Heart right ventricle (tissue), 16 donors: ENCODE data around the gene KIAA1328. TPM values are rescaled to one million over a fixed set of nuclear protein-coding genes. Genes with fewer than 3 reads are reported as not detected.

ENCODE experiments used
- ATAC-seq, 8 donors: fragments of 200-7000 bp; cut with Tn5 transposase; one replicate each; pipeline ENCODE4 v1.9.1; 2020; ENCODE audit warnings: mild to moderate bottlenecking in 8 of 8, moderate library complexity in 8 of 8, moderate number of reproducible peaks in 1 of 8
- DNase-seq, 2 donors: peaks; one replicate each; pipeline ENCODE4 v3.0.0-alpha.2; 2020
- H3K27ac ChIP-seq, 10 donors: fragments of 200-600 bp; sonication (generic) in 2 of 10; one replicate each; pipeline versions ENCODE4 v1.5.0 to v1.8.0; 2020 to 2022; ENCODE audit warnings: mild to moderate bottlenecking in 3 of 10
- H3K27me3 ChIP-seq, 7 donors: fragments of 200-600 bp; one replicate each; pipeline ENCODE4 v1.8.0; 2021 to 2022; ENCODE audit warnings: mild to moderate bottlenecking in 2 of 7
- H3K36me3 ChIP-seq, 9 donors: fragments of 200-600 bp; sonication (generic) in 1 of 9; one replicate each; pipeline versions ENCODE4 v1.5.0 to v1.8.0; 2020 to 2022; ENCODE audit warnings: mild to moderate bottlenecking in 2 of 9
- H3K4me1 ChIP-seq, 9 donors: fragments of 200-600 bp; sonication (generic) in 1 of 9; one replicate each; pipeline versions ENCODE4 v1.5.0 to v1.8.0; 2020 to 2022; ENCODE audit warnings: mild to moderate bottlenecking in 4 of 9
- H3K4me3 ChIP-seq, 10 donors: fragments of 200-600 bp; sonication (generic) in 2 of 10; one replicate each; pipeline versions ENCODE4 v1.5.0 to v1.8.0; 2020 to 2022; ENCODE audit warnings: mild to moderate bottlenecking in 7 of 10, moderate library complexity in 2 of 10
- H3K9me3 ChIP-seq, 11 donors: fragments of 200-600 bp in 10 of 11; sonication (generic) in 2 of 11; one replicate each; pipeline versions ENCODE4 v1.5.0 to v1.8.0; 2013 to 2022; ENCODE audit warnings: mild to moderate bottlenecking in 2 of 11, control low read depth in 1 of 11, moderate library complexity in 1 of 11
- WGBS, 2 donors: extraction: QIAGEN DNeasy Blood & Tissue Kit; methylation state at CpG; one replicate each; pipeline ENCODE4 v1.1.7; 2013; ENCODE audit warnings: inconsistent platforms in 1 of 2; 5-methylcytosine and 5-hydroxymethylcytosine counted together
- intact Hi-C, 10 donors: fragments of 100-400 bp; cut with DNase I; formaldehyde crosslinking; loops; one replicate each; pipeline versions ENCODE4 v1.11.1 to v1.14.2; 2022
- polyA plus RNA-seq, 2 donors: library from polyadenylated mRNA; stranded (reverse); fragments of 200-250 nt; gene quantifications; one replicate each; pipeline ENCODE4 v1.2.3, GENCODE V29; 2013
- total RNA-seq, 10 donors: library from RNA; stranded (reverse); fragmentation: NEBNext Ultra II Directional in 3 of 10; extraction: Animal tissue kit (Norgen Biotek cat#: 25700) in 3 of 10; gene quantifications; one replicate each; pipeline versions ENCODE4 v1.2.1 to v1.2.4, GENCODE V29; 2021 to 2023
- TF ChIP-seq, protein P1 (sequence below), 9 donors: fragments of 200-600 bp; sonication (generic) in 2 of 9; IDR thresholded peaks; one replicate each; pipeline versions ENCODE4 v1.5.0 to v1.8.0; 2021 to 2022; ENCODE audit warnings: antibody characterized with exemption in 9 of 9, mild to moderate bottlenecking in 5 of 9, moderate library complexity in 1 of 9
- donor health status: Arrhythmogenic right ventricular cardiomyopathy.
- donor health status: ischemic (EF 13 %, LVEDD 7.1; RV severe dilation, severe dysfunction).
- donor health status: healthy with polysubstance abuse.
- donor health status: DM: no; HTN: yes; CAD: no.
- donor health status: DM: no; HTN: no; CAD: no.
- donor health status: ischemic (EF 25% LVEDD 6.9; RV normal size, moderate dysfunction).
- donor health status: ischemic (EF 25% LVEDD 5.7; RV mildly dilated, moderate dysfunction).
- donor health status: healthy.
- donor health status: DM: yes; HTN: yes; CAD: no.
- donor health status: Ischemic cardiomyopathy.
- donor health status: ischemic (EF 35%, LVEDD 5.7; RV mildly dilated, moderate dysfunction).
- donor health status: nonischemic (EF 11% LVEDD 7.7; RV severe dilation, severe dysfunction).
- donor health status: DM: yes; HTN: yes; CAD: no.
- donor health status: PGD.
- donor health status: ischemic (EF 29% LVEDD 5.4; RV normal size, mild dysfunction).
- donor health status: nonischemic (EF 23%, LVEDD 6.1; RV moderate dilation, normal function).

Gene KIAA1328
- total and polyA plus RNA-seq, 12 donors = 1.9 to 6.3 (median 5.1) TPM

DNA sequence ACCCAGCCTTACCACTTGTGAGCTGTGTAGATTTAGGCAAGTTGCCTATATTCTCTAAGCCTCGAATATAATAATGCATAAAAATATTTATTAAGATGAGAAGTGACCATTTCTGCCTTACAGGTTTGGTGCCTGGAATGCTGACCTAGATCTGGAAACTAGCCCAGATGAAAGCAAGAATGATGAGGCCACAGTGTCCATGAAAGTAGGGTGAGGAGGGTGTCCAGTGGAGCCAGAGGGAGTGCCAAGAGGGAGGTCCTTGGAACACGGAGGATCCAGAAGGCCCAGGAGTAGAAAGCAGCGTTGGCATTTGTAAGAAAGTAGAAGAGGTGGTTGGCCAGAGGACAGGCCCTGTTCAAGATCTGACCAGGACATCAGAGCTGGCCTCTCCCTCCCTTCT lies 402.3 kb downstream of the KIAA1328 start:
- intact Hi-C loops = no loop called here
- DNase-seq (no peak), ATAC-seq (peak in 1 of 8 donors; percentile 21)
- WGBS, 2 donors = 52 to 62% methylated on average over 3 of the region's 3 CpGs
- no peak overlapping the region for H3K27ac ChIP-seq
- no peaks in the 10 kb centered on the region for H3K36me3 ChIP-seq
- H3K4me3 ChIP-seq = no peak overlapping the region
- H3K27me3 ChIP-seq = no peaks in the 10 kb centered on the region
- peaks cover 0 to 8% (median 0%) of the 10 kb centered on the region in 9 donors for H3K4me1 ChIP-seq
- peaks cover 0 to 4% (median 0%) of the 10 kb centered on the region in 11 donors for H3K9me3 ChIP-seq
- TF ChIP-seq, protein P1, sequence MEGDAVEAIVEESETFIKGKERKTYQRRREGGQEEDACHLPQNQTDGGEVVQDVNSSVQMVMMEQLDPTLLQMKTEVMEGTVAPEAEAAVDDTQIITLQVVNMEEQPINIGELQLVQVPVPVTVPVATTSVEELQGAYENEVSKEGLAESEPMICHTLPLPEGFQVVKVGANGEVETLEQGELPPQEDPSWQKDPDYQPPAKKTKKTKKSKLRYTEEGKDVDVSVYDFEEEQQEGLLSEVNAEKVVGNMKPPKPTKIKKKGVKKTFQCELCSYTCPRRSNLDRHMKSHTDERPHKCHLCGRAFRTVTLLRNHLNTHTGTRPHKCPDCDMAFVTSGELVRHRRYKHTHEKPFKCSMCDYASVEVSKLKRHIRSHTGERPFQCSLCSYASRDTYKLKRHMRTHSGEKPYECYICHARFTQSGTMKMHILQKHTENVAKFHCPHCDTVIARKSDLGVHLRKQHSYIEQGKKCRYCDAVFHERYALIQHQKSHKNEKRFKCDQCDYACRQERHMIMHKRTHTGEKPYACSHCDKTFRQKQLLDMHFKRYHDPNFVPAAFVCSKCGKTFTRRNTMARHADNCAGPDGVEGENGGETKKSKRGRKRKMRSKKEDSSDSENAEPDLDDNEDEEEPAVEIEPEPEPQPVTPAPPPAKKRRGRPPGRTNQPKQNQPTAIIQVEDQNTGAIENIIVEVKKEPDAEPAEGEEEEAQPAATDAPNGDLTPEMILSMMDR (IDR thresholded peaks at IDR 0.05) = no peak

DNA sequence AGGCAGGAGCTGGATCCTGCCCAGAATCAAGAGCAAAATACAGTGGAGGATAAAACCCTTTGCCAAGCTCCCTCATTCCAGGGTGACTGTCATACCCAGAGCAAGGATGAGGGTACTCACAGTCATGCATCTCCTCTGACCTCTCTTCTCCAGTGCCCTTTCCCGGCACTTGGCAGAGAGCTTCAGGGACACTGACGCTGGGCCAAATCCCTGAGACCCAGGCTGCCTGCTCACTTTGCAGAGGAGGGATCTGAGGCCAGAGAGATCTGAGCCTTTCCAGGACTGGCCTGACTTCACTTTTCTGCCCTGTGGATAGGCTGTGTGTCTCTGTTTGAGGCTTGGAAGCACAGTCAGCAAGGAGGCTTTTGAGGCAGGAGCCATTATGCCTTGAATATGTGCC lies 406.7 kb downstream of the KIAA1328 start:
- Histone ChIP-seq H3K36me3 (no peaks in the 10 kb centered on the region), H3K4me3 (no peak overlapping the region), H3K27me3 (peaks cover 0 to 9% (median 0%) of the 10 kb centered on the region in 7 donors), H3K4me1 (peaks cover 0 to 8% (median 0%) of the 10 kb centered on the region in 9 donors), H3K9me3 (no peaks in the 10 kb centered on the region), H3K27ac (no peak overlapping the region)
- intact Hi-C loops = no loop called here
- WGBS, 2 donors = 58 to 65% methylated on average over 2 of the region's 2 CpGs
- peak in 4 of 8 donors; percentile 47 to 82 (median 63) for ATAC-seq
- TF ChIP-seq, protein P1 (IDR thresholded peaks at IDR 0.05) = no peak
- DNase-seq = no peak

DNA sequence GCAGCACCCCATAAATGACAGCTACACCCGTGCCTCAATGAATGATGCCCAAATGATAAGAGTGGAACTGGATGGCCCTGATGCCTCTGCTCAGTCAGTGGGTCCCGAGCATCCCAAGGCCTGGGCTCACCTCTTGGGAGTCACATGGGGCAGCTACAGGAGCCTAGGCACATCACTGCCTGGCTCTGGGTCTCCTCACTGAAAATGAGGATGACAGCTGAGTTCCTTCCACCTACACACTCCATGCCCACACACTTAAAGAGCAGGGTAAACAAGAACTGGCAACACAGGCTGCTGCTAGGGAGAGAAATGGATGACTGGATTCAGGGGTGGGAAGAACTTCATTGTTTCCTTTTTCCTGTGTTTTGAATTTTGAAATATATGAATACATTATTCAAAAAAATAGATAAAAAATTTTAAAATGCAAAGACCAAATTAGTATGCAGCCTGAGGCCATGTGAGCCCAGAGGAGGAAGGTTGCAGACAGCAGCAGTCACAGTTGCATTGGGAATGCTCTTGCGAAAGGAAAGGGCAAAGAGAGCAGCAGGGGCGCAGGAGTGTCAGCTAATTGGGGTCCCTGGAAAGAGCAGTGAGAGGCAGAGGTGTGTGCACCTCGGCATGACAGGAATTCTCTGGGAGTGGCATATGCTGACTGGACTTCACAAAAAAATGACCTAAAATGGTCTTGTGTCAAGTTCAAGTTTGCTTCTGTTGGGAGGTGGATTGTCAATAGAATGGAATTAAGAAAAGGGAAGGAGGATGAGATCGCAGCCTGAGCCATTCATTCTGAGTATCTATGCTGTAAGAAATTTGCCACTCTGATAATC lies 409.6 kb downstream of the KIAA1328 start:
- Histone ChIP-seq H3K27me3 (peaks cover 0 to 25% (median 8%) of the 10 kb centered on the region in 7 donors), H3K27ac (no peak overlapping the region), H3K36me3 (no peaks in the 10 kb centered on the region), H3K9me3 (no peaks in the 10 kb centered on the region), H3K4me3 (no peak overlapping the region), H3K4me1 (peaks cover 0 to 10% (median 0%) of the 10 kb centered on the region in 9 donors)
- no peak for ATAC-seq
- DNase-seq = no peak
- 74 to 78% methylated on average over 6 of the region's 6 CpGs for WGBS, 2 donors
- TF ChIP-seq, protein P1 (IDR thresholded peaks at IDR 0.05) = no peak
- intact Hi-C loops = no loop called here

DNA sequence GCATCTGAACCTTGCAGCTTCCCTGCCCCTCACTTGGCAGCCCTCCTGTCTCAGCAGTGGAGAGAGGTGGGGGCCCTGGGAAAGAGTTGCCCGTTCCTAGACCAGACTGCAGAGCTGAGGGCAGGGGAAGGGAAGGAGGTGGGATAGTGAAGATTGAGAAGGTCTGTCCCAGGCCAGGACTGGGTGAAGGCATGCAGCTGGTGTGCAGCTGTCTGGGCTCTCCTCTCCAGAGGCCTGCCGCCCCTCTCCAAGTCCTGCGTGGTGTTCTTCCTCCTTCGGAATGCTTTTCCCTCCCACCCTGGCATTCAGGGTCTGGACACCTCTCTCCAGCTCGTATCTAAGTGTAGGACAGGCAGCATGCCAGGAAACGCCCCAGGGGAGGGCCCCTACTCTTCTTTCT lies 413.2 kb downstream of the KIAA1328 start:
- H3K4me1 ChIP-seq = peaks cover 0 to 15% (median 0%) of the 10 kb centered on the region in 9 donors
- no peaks in the 10 kb centered on the region for H3K36me3 ChIP-seq
- ATAC-seq (peak in 1 of 8 donors; percentile 27), DNase-seq (no peak)
- TF ChIP-seq, protein P1 (IDR thresholded peaks at IDR 0.05) = no peak
- H3K4me3 ChIP-seq = no peak overlapping the region
- intact Hi-C loops = no loop called here
- peaks cover 0 to 47% (median 30%) of the 10 kb centered on the region in 7 donors for H3K27me3 ChIP-seq
- no peaks in the 10 kb centered on the region for H3K9me3 ChIP-seq
- H3K27ac ChIP-seq = no peak overlapping the region
- WGBS, 2 donors = 55 to 64% methylated on average over 5 to 6 of the region's 6 CpGs
